NT2/D1 (cell line): Measurements from ENCODE around the gene UQCC2.

ENCODE experiments used
- SUZ12 ChIP-seq: IDR thresholded peaks from 2 replicates; pipeline ENCODE4 v1.6.1; 2011; ENCODE audit not compliant: insufficient read length, insufficient read depth; ENCODE audit errors: extremely low read depth
- ZNF274 ChIP-seq: IDR thresholded peaks from 2 replicates; pipeline ENCODE4 v1.6.1; 2011; ENCODE audit warnings: mild to moderate bottlenecking, low read depth, low read length

DNA sequence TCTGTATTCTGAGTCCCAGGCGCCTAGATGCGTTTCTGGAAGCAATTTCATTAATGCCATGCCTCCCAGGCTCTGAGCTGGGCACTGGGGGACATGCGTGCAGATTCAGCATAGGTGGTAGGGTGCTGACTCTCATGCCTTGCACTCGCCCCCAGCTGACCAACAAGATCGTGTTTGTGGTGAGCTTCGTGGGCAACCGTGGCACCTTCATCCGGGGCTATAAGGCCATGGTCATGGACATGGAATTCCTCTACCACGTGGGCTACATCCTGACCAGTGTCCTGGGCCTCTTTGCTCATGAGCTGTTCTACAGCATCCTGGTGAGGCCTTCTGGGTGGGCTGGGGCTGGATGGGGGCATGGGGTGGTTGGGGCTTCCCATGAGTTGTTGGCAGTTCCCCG is 21.6 kb downstream of the UQCC2 start:
- TF ChIP-seq ZNF274 (no peak), SUZ12 (no peak)
